KBM-7 (cell line): ENCODE data around the gene LRP3.
"Not testable (repeated sequence)": the region's sequence is repeated elsewhere in the genome, so short reads cannot be mapped to it uniquely, and the experiment has no call there.

Experiments
- DNase-seq: peaks from one replicate; pipeline ENCODE4 v3.0.0-alpha.2; 2015
- in situ Hi-C: fragments of 300-500 bp; cut with MboI; formaldehyde crosslinking; loops from 2 replicates; pipeline ENCODE4 v1.14.3; 2020; ENCODE audit warnings: low sequenced_read_pairs, low pct_unique_long_range_greater_than_20kb, mixed read lengths

Gene LRP3

GRCh38 chr19:33175156-33175782, 18.9 kb upstream of the LRP3 start:
- in situ Hi-C loops = no loop called here
- DNase-seq = no peak

- in situ Hi-C loops = no loop called here
- DNase-seq = no peak
These were observed 18.1 kb upstream of the LRP3 start for GRCh38 chr19:33175886-33176669.

GRCh38 chr19:33176670-33177416, 17.3 kb upstream of the LRP3 start:
- peak; percentile 100 for DNase-seq
- in situ Hi-C loops = no loop called here

GRCh38 chr19:33177417-33177979, 16.6 kb upstream of the LRP3 start:
- no peak for DNase-seq
- in situ Hi-C loops = no loop called here

- in situ Hi-C loops = no loop called here
- peak; percentile 63 for DNase-seq
These were observed 7.5 kb upstream of the LRP3 start for GRCh38 chr19:33186431-33187182.

DNA sequence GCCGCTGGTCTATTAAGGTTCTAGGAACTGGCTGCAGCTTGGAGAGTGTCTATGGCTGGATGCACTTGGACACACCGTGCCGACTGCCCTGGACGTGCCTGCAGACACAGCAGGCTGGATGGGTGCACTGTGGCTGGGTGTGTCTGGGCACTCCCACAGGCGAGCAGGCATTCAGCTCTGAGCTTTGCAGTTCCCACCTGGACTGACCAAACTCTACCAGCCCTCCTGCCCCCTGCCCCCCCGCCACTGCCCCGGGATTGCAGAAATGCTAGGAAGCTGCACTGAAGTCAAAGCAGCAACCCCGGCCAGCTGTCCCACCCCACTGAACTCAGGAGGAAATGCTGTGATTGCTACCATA, 7.0 kb upstream of the LRP3 start:
- DNase-seq = no peak

DNA sequence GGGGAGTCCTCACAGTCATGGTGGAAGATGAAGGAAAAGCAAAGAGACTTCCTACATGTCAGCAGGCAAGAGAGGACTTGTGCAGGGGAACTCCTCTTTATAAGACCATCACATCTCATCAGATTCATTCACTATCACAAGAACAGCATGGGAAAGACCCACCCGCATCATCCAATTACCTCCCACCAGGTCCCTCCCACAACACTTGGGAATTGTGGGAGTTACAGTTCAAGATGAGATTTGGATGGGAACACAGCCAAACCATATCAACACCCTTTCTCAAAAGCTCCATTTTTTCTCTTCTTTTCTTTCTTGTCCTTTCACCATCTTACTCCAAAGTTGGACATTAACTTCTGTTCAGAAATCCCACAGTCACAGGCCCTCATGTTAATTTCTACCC, 4.7 kb upstream of the LRP3 start:
- in situ Hi-C loops = no loop called here
- no peak for DNase-seq

More for the DNA sequence above, 7.0 kb upstream of the LRP3 start:
- in situ Hi-C loops = no loop called here

GRCh38 chr19:33191092-33191491, 3.0 kb upstream of the LRP3 start:
- DNase-seq, in situ Hi-C loops: not testable (repeated sequence)

GRCh38 chr19:33191501-33191900, 2.6 kb upstream of the LRP3 start:
- in situ Hi-C loops = no loop called here
- no peak for DNase-seq

DNA sequence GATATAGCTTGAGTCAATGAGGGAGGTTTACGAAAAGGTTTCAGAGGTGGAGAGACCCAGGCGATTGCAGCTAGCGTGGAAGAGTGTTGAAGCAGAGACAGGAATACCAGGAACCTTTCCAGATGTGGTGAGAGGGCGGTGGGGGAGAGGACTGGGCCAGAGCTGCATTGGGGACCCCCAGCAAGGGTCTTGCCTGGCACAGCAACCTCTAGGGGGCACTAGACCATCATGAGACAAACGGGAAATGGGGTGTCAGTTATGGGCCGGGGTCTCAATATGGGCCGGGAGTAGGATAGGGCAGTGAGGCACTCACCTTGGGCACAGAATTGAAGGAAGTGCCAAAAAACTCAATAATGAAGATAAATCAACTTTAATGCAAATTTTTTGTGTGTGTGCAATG, 2.1 kb upstream of the LRP3 start:
- in situ Hi-C loops = no loop called here
- no peak for DNase-seq

DNA sequence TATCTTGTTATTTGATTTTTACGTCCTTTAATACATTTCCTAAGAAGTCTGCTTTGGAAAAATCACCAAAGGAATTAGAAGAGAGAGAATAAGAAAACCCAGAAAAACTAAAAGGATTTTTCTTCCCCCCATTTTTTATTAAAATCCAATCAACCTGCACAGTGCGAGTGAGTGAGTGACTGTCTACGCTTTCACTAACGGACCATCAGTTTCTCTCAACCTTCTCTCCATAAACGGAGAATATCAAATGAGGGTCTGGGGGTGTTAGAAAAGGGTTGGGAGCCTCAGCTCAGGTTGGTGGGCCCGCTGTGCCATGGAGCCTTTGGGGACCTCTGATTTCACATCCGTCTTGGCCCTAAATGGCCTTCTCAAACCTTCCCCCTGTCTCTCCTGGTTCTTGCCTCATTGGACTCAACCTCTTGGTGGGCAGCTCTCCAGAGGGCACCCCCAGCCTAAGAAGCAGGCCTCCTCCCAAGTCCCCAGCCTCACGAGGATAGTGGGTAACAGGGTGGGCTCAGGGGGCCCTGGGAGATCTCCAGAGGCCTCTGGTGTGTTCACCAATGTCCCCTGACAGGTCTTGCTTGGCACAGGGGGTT, 763 bp upstream of the LRP3 start:
- in situ Hi-C loops = no loop called here
- no peak for DNase-seq

DNA sequence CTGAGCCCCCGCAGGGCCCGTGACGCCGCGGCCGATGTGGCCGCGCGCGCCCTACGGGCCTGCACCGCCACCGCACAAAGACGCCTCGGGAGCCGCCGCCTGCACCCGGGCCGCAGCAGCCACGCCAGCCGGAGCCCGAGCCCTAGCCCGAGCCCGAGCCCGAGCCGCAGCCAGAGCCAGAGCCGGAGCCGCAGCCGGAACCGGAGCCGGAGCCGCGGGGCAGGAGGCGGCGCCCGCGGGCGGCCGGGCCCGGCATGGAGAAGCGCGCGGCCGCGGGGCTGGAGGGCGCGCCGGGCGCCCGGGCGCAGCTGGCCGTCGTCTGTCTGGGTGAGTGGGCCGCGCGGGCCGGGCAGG, 379 bp downstream of the LRP3 start:
- in situ Hi-C loops = no loop called here

DNA sequence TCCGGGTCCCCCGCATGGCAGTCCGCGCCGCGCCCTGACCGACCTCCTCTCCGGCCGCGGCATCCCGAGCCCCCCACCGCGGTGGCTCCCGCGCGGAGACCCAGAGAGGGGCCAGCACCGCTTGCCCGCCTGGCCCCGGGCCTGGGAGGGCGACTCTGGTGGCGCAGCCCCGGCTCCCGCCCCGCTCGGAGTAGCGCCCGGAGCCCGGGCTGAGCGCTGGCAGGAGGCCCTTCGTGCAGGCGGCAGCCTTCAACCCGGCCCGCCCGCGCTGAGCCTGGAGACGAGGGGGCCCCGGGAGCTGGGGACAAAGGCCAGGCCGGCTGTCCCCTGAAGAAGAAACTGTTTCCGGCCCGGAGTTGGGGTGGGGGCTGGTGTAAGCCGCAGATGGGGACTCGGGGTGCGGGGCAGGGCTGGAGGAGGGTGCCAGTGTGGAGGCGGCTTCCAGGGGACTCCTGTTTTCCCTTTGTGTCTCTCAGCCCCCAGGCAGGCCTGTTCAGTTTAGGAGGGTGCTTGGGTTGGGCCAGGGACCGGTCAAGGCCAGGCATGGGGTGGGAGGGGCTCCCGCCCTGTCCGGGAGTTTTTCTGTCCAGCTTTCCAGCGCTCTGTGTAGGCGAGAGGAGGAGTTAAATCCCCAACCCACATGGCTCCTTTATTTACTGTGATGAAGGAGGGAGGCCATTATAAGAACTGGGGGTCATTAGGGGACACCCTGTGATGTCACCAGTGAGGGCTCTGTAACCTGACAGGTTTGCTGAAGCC, 935 bp downstream of the LRP3 start:
- in situ Hi-C loops = no loop called here
- DNase-seq = no peak

More for the DNA sequence above, 379 bp downstream of the LRP3 start:
- no peak for DNase-seq

- in situ Hi-C loops = no loop called here
- no peak for DNase-seq
These were observed 1.7 kb downstream of the LRP3 start for GRCh38 chr19:33195645-33196347.

DNA sequence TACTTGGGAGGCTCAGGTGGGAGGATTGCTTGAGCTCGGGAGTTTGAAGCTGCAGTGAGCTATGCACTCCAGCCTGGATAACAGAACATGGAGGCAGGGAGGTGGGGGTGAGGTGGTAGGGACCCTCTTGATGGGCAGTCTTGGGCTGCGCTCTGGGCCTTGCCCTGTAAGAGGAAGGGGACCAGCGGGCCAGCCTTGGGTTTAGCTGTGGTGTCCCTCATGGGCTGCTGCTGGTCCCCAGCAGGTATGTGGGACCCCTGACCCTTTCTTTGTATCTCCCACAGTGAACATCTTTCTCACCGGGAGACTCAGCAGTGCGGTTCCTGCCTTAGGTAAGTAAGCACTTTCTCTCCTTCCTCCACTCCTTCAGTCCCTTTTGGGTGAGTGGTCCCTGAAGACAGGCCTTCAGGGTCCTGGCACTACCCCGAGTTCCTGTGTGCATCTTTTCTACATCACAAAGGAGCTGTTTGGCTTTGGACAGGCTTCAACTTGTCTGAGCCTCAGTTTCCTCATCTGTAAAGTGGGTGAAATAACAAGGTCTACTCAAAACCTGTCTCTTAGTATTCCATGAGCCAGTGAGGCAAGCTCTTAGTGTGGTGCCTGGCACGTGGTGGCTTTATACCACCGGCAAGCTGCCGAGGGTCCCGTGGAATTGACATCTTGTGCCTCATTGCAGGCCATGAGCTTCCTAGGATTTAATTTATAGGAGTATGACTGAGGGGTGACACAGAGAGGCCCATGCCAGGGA, 2.5 kb downstream of the LRP3 start:
- in situ Hi-C loops = no loop called here
- no peak for DNase-seq

- in situ Hi-C loops = no loop called here
- DNase-seq = no peak
These were observed 3.5 kb downstream of the LRP3 start for GRCh38 chr19:33197591-33198000.

DNA sequence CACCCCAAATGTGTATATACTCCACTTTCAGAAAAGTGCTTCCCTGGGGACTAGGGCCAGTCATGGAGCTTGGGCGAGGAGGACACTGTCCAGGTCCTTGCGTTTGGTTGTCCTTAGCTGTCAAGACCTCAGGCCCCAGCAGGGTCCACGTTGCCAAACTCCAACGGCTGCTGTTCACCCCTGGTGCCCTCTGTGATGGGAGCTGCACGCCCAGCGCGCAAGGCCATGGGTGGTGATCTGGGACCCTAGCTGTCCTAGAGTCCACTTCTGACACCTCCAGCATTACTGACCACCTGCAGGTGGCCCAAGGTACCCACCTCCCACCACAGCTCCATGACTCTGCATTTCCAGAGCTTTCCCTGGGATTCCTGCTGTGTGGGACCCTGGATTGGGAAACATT, 4.0 kb downstream of the LRP3 start:
- in situ Hi-C loops = no loop called here

More for the DNA sequence above, 4.0 kb downstream of the LRP3 start:
- DNase-seq = no peak
